ENCODE measurements around the gene RBBP8NL. TPM values are rescaled to one million over a fixed set of nuclear protein-coding genes. Genes with fewer than 3 reads are reported as not detected.

Gene RBBP8NL
- total and polyA plus RNA-seq, 2 donors = 0.33 to 0.64 TPM

DNA sequence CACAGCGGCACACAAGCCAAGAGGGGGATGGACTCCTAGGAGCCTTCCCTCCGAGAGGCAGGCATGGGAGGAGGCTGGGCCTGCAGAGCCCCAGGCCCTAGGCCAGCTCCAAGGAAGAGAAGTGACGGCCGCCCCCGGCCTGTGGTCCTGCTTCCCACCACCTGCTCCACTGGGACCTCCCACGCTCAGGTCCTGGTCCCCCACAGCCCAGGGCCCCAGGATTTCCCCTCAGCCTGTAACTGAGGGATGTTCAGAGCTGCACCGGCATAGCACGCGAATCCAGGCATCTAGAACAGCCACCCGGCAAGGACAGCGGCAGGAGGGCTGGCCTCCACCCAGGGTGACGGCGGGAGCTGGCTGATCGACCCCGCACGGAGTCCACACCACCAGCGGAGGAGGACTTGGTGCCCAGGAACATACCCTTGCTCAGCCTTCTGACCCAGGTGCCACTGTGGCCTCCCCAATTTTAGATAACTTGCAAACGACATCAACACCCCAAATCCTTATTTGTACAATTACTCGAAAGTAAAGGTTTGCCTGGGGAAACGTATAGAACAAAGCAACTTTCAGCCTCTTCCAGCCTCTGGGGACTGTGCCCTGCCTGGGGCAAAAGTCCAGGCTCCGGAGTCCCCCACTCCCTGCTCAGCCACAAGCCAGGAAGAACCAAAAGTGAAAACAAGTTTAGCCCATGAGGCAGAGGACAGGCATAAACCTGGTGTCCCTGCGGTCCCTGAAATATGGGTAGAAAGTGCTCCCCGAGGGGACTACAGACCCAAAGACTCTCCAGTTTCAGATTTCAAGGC is 45.0 kb upstream of the RBBP8NL start:
- WGBS = 90% methylated on average over 23 of the region's 23 CpGs
- no peaks in the 10 kb centered on the region for H3K9me3 ChIP-seq (ENCODE audit: control insufficient read depth in 2 of 2, insufficient read depth in 1 of 2, low read length in 1 of 2)
- peaks cover 60 to 84% of the 10 kb centered on the region in 2 donors for H3K27me3 ChIP-seq (ENCODE audit: control insufficient read depth in 2 of 2, insufficient read depth in 1 of 2, low read length in 1 of 2)
- H3K4me3 ChIP-seq (ENCODE audit: low read length in 2 of 2) = no peak overlapping the region
- H3K36me3 ChIP-seq (ENCODE audit: control insufficient read depth in 2 of 2, insufficient read depth in 2 of 2, low read length in 1 of 2) = no peaks in the 10 kb centered on the region
- DNase-seq (ENCODE audit: low read depth in 6 of 9, low spot score in 9 of 9) = no peak
- no peak overlapping the region for H3K27ac ChIP-seq (ENCODE audit: low read depth in 1 of 2, low read length in 1 of 2)
- no peaks in the 10 kb centered on the region for H3K4me1 ChIP-seq (ENCODE audit: control insufficient read depth in 2 of 2, insufficient read depth in 2 of 2, low read length in 2 of 2)

DNA sequence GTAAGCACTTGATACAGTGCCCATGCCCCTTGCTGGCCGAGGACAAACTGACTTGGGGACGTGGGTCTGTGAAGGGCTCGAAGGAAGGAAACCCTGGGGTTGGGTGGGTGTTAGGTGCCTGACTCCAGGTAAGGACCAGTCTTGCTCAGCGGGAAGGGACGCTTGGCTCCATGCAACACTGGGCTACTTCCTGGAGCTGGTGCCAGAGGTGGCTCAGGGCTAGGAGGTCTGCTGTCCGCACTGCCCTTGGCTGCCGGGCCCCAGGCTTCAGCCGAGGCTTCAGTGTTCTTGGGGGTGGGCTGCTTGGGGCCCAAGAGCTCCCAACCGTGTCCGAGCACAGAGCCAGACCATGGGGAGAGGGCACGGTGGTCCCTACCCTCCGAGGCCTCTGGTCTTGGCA is 43.1 kb upstream of the RBBP8NL start:
- Histone ChIP-seq H3K4me1 (ENCODE audit: control insufficient read depth in 2 of 2, insufficient read depth in 2 of 2, low read length in 2 of 2) (no peaks in the 10 kb centered on the region), H3K36me3 (ENCODE audit: control insufficient read depth in 2 of 2, insufficient read depth in 2 of 2, low read length in 1 of 2) (no peaks in the 10 kb centered on the region), H3K27ac (ENCODE audit: low read depth in 1 of 2, low read length in 1 of 2) (no peak overlapping the region), H3K9me3 (ENCODE audit: control insufficient read depth in 2 of 2, insufficient read depth in 1 of 2, low read length in 1 of 2) (no peaks in the 10 kb centered on the region), H3K27me3 (ENCODE audit: control insufficient read depth in 2 of 2, insufficient read depth in 1 of 2, low read length in 1 of 2) (peaks cover 47 to 70% of the 10 kb centered on the region in 2 donors), H3K4me3 (ENCODE audit: low read length in 2 of 2) (no peak overlapping the region)
- DNase-seq (ENCODE audit: low read depth in 6 of 9, low spot score in 9 of 9) = no peak
- 87% methylated on average over 12 of the region's 12 CpGs for WGBS

DNA sequence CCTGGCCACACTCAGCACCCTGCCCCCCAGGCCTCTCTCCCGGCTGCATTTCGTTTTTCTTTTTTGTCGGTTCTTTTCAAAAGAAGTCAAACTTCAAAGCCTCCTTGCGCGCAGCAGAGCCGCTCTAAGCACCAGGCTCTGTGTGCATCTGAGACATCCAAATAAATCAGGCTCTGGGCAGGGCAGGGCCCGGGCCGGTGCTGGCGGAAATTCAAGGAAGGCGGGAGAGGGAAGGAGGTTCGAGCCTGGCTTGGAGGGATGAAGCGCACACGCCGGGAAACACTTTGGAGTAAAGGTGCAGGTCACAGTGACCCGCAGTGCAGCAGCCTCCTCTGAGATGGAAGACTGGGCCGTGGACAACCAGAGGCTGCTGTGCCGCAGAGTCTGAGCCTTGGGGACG is 42.7 kb upstream of the RBBP8NL start:
- H3K9me3 ChIP-seq (ENCODE audit: control insufficient read depth in 2 of 2, insufficient read depth in 1 of 2, low read length in 1 of 2) = no peaks in the 10 kb centered on the region
- no peak overlapping the region for H3K27ac ChIP-seq (ENCODE audit: low read depth in 1 of 2, low read length in 1 of 2)
- no peak for DNase-seq (ENCODE audit: low read depth in 6 of 9, low spot score in 9 of 9)
- no peaks in the 10 kb centered on the region for H3K36me3 ChIP-seq (ENCODE audit: control insufficient read depth in 2 of 2, insufficient read depth in 2 of 2, low read length in 1 of 2)
- H3K4me1 ChIP-seq (ENCODE audit: control insufficient read depth in 2 of 2, insufficient read depth in 2 of 2, low read length in 2 of 2) = no peaks in the 10 kb centered on the region
- 44% methylated on average over 18 of the region's 18 CpGs for WGBS
- H3K27me3 ChIP-seq (ENCODE audit: control insufficient read depth in 2 of 2, insufficient read depth in 1 of 2, low read length in 1 of 2) = peaks cover 43 to 67% of the 10 kb centered on the region in 2 donors
- H3K4me3 ChIP-seq (ENCODE audit: low read length in 2 of 2) = no peak overlapping the region

DNA sequence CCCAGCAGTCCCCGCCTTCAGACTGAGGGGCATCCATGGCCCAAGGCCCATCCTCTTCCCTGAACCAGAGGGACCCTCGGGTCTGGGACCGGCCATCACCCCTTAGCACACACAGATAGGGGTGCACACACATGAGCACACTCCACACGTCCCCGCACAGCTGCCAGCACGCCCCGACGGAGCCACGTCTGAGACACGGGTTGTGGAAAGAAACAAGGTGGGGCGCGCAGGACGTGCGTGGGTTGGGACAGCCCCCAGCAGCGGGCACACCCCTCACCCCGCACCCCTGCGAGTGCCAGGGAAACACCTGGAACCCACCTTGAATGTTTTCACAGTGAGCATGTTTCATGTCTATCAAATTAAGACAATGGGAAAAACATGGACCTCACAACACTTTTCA is 42.0 kb upstream of the RBBP8NL start:
- Histone ChIP-seq H3K36me3 (ENCODE audit: control insufficient read depth in 2 of 2, insufficient read depth in 2 of 2, low read length in 1 of 2) (no peaks in the 10 kb centered on the region), H3K4me3 (ENCODE audit: low read length in 2 of 2) (no peak overlapping the region), H3K27me3 (ENCODE audit: control insufficient read depth in 2 of 2, insufficient read depth in 1 of 2, low read length in 1 of 2) (peaks cover 36 to 61% of the 10 kb centered on the region in 2 donors), H3K27ac (ENCODE audit: low read depth in 1 of 2, low read length in 1 of 2) (no peak overlapping the region), H3K4me1 (ENCODE audit: control insufficient read depth in 2 of 2, insufficient read depth in 2 of 2, low read length in 2 of 2) (no peaks in the 10 kb centered on the region), H3K9me3 (ENCODE audit: control insufficient read depth in 2 of 2, insufficient read depth in 1 of 2, low read length in 1 of 2) (no peaks in the 10 kb centered on the region)
- 84% methylated on average over 17 of the region's 17 CpGs for WGBS
- DNase-seq (ENCODE audit: low read depth in 6 of 9, low spot score in 9 of 9) = no peak

DNA sequence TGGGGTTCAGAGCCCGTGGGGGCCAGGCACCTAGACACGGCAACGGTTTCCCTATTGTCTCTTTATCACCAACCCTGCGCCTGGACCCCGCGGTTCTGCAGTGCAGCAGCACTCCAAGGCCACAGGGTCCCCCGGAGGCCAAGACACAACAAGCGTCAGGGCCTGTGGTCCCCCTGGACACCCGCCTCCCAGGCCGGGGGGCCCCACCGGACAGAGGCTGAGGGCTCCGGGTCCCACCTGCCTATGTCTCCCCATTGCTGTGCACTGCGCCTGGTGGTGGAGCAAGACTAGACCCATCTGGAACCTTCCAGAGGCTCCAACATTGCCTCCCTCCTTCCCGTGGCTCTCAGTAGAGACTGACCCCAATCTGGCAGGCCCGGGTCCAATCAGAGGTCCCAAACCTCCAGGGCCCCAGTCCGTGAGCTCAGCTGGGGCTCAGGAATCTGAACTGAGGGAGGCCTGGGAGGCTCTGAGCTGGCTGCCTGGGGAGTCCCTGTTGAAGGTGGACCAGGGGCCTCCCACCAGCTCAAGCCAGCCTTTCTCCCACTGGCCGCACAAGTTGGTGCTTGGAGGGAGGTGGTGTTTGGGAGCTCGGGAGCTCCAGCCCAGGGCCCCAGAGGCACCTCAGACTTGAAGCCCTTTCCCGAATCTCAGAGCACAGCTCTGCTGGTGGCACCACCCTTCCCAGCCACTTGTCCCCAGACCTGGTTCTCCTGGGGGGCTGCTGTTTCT is 39.6 kb upstream of the RBBP8NL start:
- DNase-seq (ENCODE audit: low read depth in 6 of 9, low spot score in 9 of 9) = no peak
- 87% methylated on average over 19 of the region's 19 CpGs for WGBS
- Histone ChIP-seq H3K27ac (ENCODE audit: low read depth in 1 of 2, low read length in 1 of 2) (no peak overlapping the region), H3K9me3 (ENCODE audit: control insufficient read depth in 2 of 2, insufficient read depth in 1 of 2, low read length in 1 of 2) (no peaks in the 10 kb centered on the region), H3K36me3 (ENCODE audit: control insufficient read depth in 2 of 2, insufficient read depth in 2 of 2, low read length in 1 of 2) (no peaks in the 10 kb centered on the region), H3K4me3 (ENCODE audit: low read length in 2 of 2) (no peak overlapping the region), H3K4me1 (ENCODE audit: control insufficient read depth in 2 of 2, insufficient read depth in 2 of 2, low read length in 2 of 2) (no peaks in the 10 kb centered on the region), H3K27me3 (ENCODE audit: control insufficient read depth in 2 of 2, insufficient read depth in 1 of 2, low read length in 1 of 2) (peaks cover 14 to 37% of the 10 kb centered on the region in 2 donors)

DNA sequence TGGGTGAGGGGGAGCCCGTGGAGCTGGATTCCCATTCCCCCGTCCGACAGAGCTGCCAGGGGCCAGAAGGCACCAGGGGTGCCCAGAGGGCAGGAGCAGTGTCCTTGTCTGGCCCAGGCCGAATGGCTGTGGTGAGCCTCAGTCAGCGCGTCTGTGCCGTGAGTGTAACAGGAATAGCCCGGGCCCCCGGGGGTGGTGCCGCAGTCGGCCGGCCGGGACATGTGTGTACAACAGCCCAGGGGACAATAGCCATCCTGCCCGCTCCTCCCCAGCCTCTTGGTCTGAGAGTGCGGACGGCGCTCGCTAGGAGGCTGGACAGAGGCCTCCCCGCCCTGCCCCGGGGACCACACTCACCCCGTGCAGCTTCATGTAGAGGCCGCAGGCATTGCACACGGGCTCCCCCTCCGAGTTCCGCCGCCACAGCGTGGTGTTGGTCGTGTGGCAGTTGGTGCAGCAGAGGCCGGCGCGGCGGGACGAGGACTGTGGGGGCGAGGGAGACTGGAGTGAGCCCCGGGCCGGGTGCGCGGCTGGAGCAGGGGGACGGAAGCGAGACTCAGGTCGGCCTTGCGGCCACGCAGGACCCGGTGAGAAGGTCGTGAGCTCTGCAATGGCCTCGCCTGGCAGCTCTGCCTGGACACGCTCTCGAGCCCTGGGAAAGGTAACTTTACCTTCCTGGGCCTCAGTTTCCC is 38.9 kb upstream of the RBBP8NL start:
- DNase-seq (ENCODE audit: low read depth in 6 of 9, low spot score in 9 of 9) = no peak
- Histone ChIP-seq H3K4me1 (ENCODE audit: control insufficient read depth in 2 of 2, insufficient read depth in 2 of 2, low read length in 2 of 2) (no peaks in the 10 kb centered on the region), H3K4me3 (ENCODE audit: low read length in 2 of 2) (no peak overlapping the region), H3K9me3 (ENCODE audit: control insufficient read depth in 2 of 2, insufficient read depth in 1 of 2, low read length in 1 of 2) (no peaks in the 10 kb centered on the region), H3K27ac (ENCODE audit: low read depth in 1 of 2, low read length in 1 of 2) (no peak overlapping the region), H3K27me3 (ENCODE audit: control insufficient read depth in 2 of 2, insufficient read depth in 1 of 2, low read length in 1 of 2) (peaks cover 12 to 35% of the 10 kb centered on the region in 2 donors), H3K36me3 (ENCODE audit: control insufficient read depth in 2 of 2, insufficient read depth in 2 of 2, low read length in 1 of 2) (no peaks in the 10 kb centered on the region)
- 87% methylated on average over 48 of the region's 48 CpGs for WGBS

DNA sequence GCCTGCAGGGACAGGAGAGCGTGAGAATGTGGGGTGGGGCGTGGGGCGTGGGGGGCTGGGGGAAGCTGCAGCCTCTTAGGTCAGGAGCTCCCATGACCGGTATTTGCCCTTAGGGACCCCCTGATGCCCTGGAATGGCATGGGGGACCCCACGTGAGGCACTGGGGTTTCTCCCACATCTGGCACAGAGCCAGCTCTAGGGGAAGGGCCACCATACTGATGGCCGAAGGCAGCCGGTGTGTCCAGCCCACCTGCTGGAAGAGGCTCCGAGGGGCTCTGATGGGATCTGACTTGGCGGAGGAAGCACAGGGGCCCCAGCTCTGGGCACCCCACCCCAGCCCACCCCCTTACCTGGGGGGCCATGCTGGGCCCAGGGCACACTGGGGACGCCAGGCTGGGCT is 37.7 kb upstream of the RBBP8NL start:
- no peak for DNase-seq (ENCODE audit: low read depth in 6 of 9, low spot score in 9 of 9)
- Histone ChIP-seq H3K4me3 (ENCODE audit: low read length in 2 of 2) (no peak overlapping the region), H3K27ac (ENCODE audit: low read depth in 1 of 2, low read length in 1 of 2) (no peak overlapping the region), H3K27me3 (ENCODE audit: control insufficient read depth in 2 of 2, insufficient read depth in 1 of 2, low read length in 1 of 2) (peaks cover 6 to 31% of the 10 kb centered on the region in 2 donors), H3K9me3 (ENCODE audit: control insufficient read depth in 2 of 2, insufficient read depth in 1 of 2, low read length in 1 of 2) (no peaks in the 10 kb centered on the region), H3K36me3 (ENCODE audit: control insufficient read depth in 2 of 2, insufficient read depth in 2 of 2, low read length in 1 of 2) (no peaks in the 10 kb centered on the region), H3K4me1 (ENCODE audit: control insufficient read depth in 2 of 2, insufficient read depth in 2 of 2, low read length in 2 of 2) (no peaks in the 10 kb centered on the region)
- WGBS = 90% methylated on average over 10 of the region's 10 CpGs

DNA sequence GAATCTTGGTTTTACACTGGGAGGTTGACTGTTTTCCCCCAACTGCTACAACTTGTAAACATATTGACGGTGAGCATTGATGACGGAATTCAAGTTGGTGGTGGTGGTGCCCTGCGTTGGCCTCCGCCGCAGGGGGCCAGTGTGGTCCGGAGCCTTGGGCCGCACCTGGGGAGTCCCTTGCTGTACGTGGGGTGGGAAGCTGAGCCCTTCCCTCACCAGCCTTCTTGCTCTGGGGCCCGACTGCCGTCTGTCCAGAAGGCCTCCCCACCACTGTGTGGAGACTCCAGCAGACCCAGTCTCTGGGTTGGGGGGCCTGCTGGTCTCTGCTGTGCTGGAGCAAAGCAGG is 37.1 kb upstream of the RBBP8NL start:
- Histone ChIP-seq H3K27ac (ENCODE audit: low read depth in 1 of 2, low read length in 1 of 2) (no peak overlapping the region), H3K4me1 (ENCODE audit: control insufficient read depth in 2 of 2, insufficient read depth in 2 of 2, low read length in 2 of 2) (no peaks in the 10 kb centered on the region), H3K4me3 (ENCODE audit: low read length in 2 of 2) (no peak overlapping the region), H3K27me3 (ENCODE audit: control insufficient read depth in 2 of 2, insufficient read depth in 1 of 2, low read length in 1 of 2) (peaks cover 2 to 27% of the 10 kb centered on the region in 2 donors), H3K9me3 (ENCODE audit: control insufficient read depth in 2 of 2, insufficient read depth in 1 of 2, low read length in 1 of 2) (no peaks in the 10 kb centered on the region), H3K36me3 (ENCODE audit: control insufficient read depth in 2 of 2, insufficient read depth in 2 of 2, low read length in 1 of 2) (no peaks in the 10 kb centered on the region)
- 96% methylated on average over 10 of the region's 10 CpGs for WGBS
- no peak for DNase-seq (ENCODE audit: low read depth in 6 of 9, low spot score in 9 of 9)
